Type B pancreatic cell (in vitro differentiated cells): ENCODE results near the gene ACKR4. TPM values are rescaled to one million over a fixed set of nuclear protein-coding genes. Genes with fewer than 3 reads are reported as not detected.

ENCODE experiments used
- DNase-seq: peaks from one replicate; pipeline ENCODE4 v3.0.0; 2021; ENCODE audit warnings: mixed read lengths; ENCODE audit not compliant: unreplicated experiment; ENCODE audit errors: extremely low spot score
- H3K27ac Mint-ChIP-seq: 2 replicates; pipeline ENCODE4 v1.8.0; 2021; ENCODE audit warnings: mild to moderate bottlenecking, mixed read lengths
- H3K27me3 Mint-ChIP-seq: 2 replicates; pipeline ENCODE4 v1.8.0; 2021; ENCODE audit warnings: mixed read lengths
- H3K36me3 Mint-ChIP-seq: 2 replicates; pipeline ENCODE4 v1.8.0; 2021; ENCODE audit warnings: mixed read lengths
- H3K4me1 Mint-ChIP-seq: one replicate; pipeline ENCODE4 v1.8.0; 2021; ENCODE audit warnings: mixed read lengths; ENCODE audit not compliant: unreplicated experiment
- H3K4me3 Mint-ChIP-seq: 2 replicates; pipeline ENCODE4 v1.8.0; 2021; ENCODE audit warnings: mild to moderate bottlenecking, mixed read lengths
- H3K9me3 Mint-ChIP-seq: 2 replicates; pipeline ENCODE4 v1.8.0; 2021; ENCODE audit warnings: mixed read lengths
- CTCF ChIP-seq: fragments of 200-600 bp; sonication (generic); conservative IDR thresholded peaks from 2 replicates; pipeline ENCODE4 v1.5.0; 2021; ENCODE audit warnings: antibody characterized with exemption, mild to moderate bottlenecking
- total RNA-seq: library from RNA; stranded (reverse); gene quantifications from 2 replicates; pipeline ENCODE4 v1.2.1, GENCODE V29; 2021; ENCODE audit warnings: low replicate concordance

Gene ACKR4
- total RNA-seq, 1 donor from 2014 or later, result 1.9 TPM

GRCh38 chr3:132587401-132587800, 9.7 kb upstream of the ACKR4 start:
- Mint-ChIP-seq H3K9me3 (no peaks in the 10 kb centered on the region), H3K27ac (no peak overlapping the region), H3K4me3 (no peak overlapping the region), H3K4me1 (no peaks in the 10 kb centered on the region), H3K36me3 (peaks cover 7% of the 10 kb centered on the region), H3K27me3 (no peaks in the 10 kb centered on the region)
- DNase-seq, result no peak
- TF ChIP-seq CTCF, result no peak

- Mint-ChIP-seq H3K9me3 (no peaks in the 10 kb centered on the region), H3K27me3 (no peaks in the 10 kb centered on the region), H3K36me3 (peaks cover 18% of the 10 kb centered on the region), H3K27ac (no peak overlapping the region), H3K4me1 (peaks cover 6% of the 10 kb centered on the region), H3K4me3 (no peak overlapping the region)
- TF ChIP-seq CTCF, result no peak
- DNase-seq, result no peak
These were observed 4.9 kb upstream of the ACKR4 start for GRCh38 chr3:132592216-132592615.

GRCh38 chr3:132593241-132593946, 3.7 kb upstream of the ACKR4 start:
- Mint-ChIP-seq H3K9me3 (no peaks in the 10 kb centered on the region), H3K4me1 (peaks cover 6% of the 10 kb centered on the region), H3K27me3 (no peaks in the 10 kb centered on the region), H3K4me3 (no peak overlapping the region), H3K27ac (no peak overlapping the region), H3K36me3 (peaks cover 20% of the 10 kb centered on the region)
- DNase-seq, result no peak
- no peak for TF ChIP-seq CTCF

GRCh38 chr3:132593947-132594323, 3.1 kb upstream of the ACKR4 start:
- no peak for DNase-seq
- peaks cover 6% of the 10 kb centered on the region for H3K4me1 Mint-ChIP-seq
- no peaks in the 10 kb centered on the region for H3K27me3 Mint-ChIP-seq
- no peak overlapping the region for H3K4me3 Mint-ChIP-seq
- H3K36me3 Mint-ChIP-seq, result peaks cover 23% of the 10 kb centered on the region
- H3K27ac Mint-ChIP-seq, result no peak overlapping the region
- no peak for TF ChIP-seq CTCF
- no peaks in the 10 kb centered on the region for H3K9me3 Mint-ChIP-seq

- H3K4me1 Mint-ChIP-seq, result peaks cover 6% of the 10 kb centered on the region
- no peak for TF ChIP-seq CTCF
- no peaks in the 10 kb centered on the region for H3K9me3 Mint-ChIP-seq
- no peak overlapping the region for H3K4me3 Mint-ChIP-seq
- no peaks in the 10 kb centered on the region for H3K27me3 Mint-ChIP-seq
- no peak for DNase-seq
- H3K36me3 Mint-ChIP-seq, result peaks cover 20% of the 10 kb centered on the region
- H3K27ac Mint-ChIP-seq, result no peak overlapping the region
These were observed 2.6 kb upstream of the ACKR4 start for GRCh38 chr3:132594498-132594897.
